GM18873 (cell line): ENCODE measurements around the gene GTF2A1.
"Not testable (repeated sequence)": the region's sequence is repeated elsewhere in the genome, so short reads cannot be mapped to it uniquely, and the experiment has no call there.

Experiments
- ATAC-seq: cut with Tn5 transposase; IDR thresholded peaks from one replicate; pipeline ENCODE4 v1.9.1; 2021; ENCODE audit warnings: mild to moderate bottlenecking, moderate library complexity, moderate number of reproducible peaks; ENCODE audit not compliant: unreplicated experiment, low FRiP score

The GTF2A1 gene

GRCh38 chr14:81220830-81221578 is at the start of gene GTF2A1:
Gene GTF2A1, minus strand, starts transcription at chr14:81220959. Its CDS starts 441 bp downstream, at chr14:81220518.
- peak; percentile 77 for ATAC-seq

- ATAC-seq = no peak
Measured at GRCh38 chr14:81269979-81270375, 49.2 kb upstream of the GTF2A1 start.

GRCh38 chr14:81269100-81269978 is 48.6 kb upstream of the GTF2A1 start:
- ATAC-seq = no peak

- no peak for ATAC-seq
Measured at GRCh38 chr14:81268016-81268416, 47.3 kb upstream of the GTF2A1 start.

GRCh38 chr14:81265636-81266169 is 44.9 kb upstream of the GTF2A1 start:
- no peak for ATAC-seq

GRCh38 chr14:81264671-81265070 is 43.9 kb upstream of the GTF2A1 start:
- ATAC-seq = no peak

- no peak for ATAC-seq
Measured at GRCh38 chr14:81263777-81264410, 43.1 kb upstream of the GTF2A1 start.

GRCh38 chr14:81261176-81261575 is 40.4 kb upstream of the GTF2A1 start:
- ATAC-seq = no peak

- no peak for ATAC-seq
Measured at GRCh38 chr14:81260732-81261131, 40.0 kb upstream of the GTF2A1 start.

GRCh38 chr14:81256289-81256960 is 35.7 kb upstream of the GTF2A1 start:
- no peak for ATAC-seq

- no peak for ATAC-seq
Measured at GRCh38 chr14:81252278-81252677, 31.5 kb upstream of the GTF2A1 start.

- ATAC-seq = no peak
Measured at GRCh38 chr14:81247271-81247766, 26.6 kb upstream of the GTF2A1 start.

- ATAC-seq = no peak
Measured at GRCh38 chr14:81246461-81247270, 25.9 kb upstream of the GTF2A1 start.

GRCh38 chr14:81245771-81246170 is 25.0 kb upstream of the GTF2A1 start:
- ATAC-seq = no peak

- ATAC-seq = not testable (repeated sequence)
Measured at GRCh38 chr14:81244431-81244830, 23.7 kb upstream of the GTF2A1 start.

- no peak for ATAC-seq
Measured at GRCh38 chr14:81243499-81243898, 22.7 kb upstream of the GTF2A1 start.

GRCh38 chr14:81236849-81237248 is 16.1 kb upstream of the GTF2A1 start:
- not testable (repeated sequence) for ATAC-seq

GRCh38 chr14:81236138-81236537 is 15.4 kb upstream of the GTF2A1 start:
- ATAC-seq = no peak

- no peak for ATAC-seq
Measured at GRCh38 chr14:81235096-81235495, 14.3 kb upstream of the GTF2A1 start.
